Effector CD4-positive, alpha-beta T cell (primary cell): ENCODE results near the gene HRH4.

ENCODE experiments used
- DNase-seq: peaks from one replicate; pipeline ENCODE4 v3.0.0-alpha.2; 2020

Gene HRH4

DNA sequence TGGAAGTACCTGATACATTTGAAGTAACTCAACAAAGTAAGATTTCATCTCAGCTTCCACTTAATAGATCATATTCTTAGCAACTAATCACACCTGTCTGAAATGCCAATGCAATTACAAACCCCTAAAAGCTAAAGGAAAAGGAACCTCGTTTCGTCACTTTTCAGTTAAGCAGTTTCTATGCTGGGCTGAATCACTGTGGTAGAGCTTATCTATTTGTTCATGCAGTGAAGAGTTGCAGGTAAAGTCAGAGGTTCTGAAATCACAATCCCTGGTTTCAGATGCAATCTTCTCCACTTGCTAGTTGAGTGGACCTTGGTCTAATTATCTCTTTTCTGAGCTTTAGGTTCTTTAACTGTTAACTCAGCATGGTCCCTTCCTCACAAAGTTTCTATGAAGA lies 6.3 kb downstream of the HRH4 start:
- DNase-seq = no peak

DNA sequence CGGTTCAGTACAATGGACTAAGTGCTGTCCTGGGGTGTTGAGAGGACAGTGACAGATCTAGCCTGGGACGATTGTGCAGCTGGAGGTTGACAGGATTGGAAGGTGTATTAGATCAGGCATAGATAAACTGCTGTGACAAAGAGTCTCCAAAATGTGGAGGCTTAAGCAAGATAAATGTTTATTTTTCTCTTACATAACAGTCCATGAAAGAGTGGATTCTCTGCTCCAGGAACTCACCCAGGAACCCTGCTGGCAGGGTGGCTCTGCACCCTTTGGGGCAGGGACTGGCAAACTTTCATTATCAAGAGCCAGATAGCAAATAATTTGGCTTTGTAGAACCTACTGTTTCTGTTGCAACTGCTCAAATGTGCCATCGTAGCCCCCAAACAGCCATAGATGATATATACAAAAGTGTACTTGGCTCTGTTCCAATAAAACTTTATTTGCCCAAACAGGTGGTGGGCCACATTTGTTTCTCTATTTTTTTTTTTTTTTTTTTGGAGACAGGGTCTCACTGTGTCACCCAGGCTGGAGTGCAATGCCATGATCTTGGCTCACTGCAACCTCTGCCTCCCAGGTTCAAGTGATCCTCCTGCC lies 9.7 kb downstream of the HRH4 start:
- DNase-seq = no peak

DNA sequence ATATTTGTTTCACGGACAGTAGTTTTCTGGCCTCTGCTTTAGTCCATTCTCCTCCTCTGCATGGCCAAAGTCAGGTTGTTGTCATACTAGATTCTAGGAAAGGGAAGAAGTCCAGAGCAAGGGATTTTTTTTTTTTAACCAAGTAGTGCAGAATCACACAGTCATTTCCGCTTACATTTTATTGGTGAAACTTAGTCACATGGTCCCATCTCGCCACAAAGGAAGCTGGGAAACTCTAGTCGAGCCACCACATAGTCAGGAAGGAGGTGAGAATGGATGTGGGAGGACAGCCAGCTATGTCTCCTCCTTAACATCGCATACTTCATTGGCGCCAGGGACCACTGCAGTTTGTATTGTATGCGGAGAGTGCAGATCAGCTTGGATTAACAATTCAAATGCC lies 10.4 kb downstream of the HRH4 start:
- DNase-seq = no peak

DNA sequence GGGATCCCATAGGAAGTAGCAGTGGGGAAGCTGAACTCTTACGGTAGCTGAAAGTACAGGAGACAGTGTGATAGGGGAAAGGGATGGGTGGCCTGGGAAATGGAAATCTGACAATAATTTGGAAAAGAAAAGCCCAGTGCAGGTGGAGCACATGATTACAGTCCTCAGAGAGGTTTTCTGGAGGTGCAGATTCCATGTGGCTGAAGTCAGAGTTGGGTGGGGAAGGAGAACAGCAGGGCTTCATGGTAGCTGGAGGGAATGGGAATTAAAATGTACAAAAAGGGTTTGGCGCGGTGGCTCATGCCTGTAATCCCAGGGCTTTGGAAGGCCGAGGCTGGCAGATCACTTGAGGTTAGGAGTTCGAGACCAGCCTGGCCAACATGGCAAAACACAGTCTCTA lies 12.2 kb downstream of the HRH4 start:
- DNase-seq = no peak

DNA sequence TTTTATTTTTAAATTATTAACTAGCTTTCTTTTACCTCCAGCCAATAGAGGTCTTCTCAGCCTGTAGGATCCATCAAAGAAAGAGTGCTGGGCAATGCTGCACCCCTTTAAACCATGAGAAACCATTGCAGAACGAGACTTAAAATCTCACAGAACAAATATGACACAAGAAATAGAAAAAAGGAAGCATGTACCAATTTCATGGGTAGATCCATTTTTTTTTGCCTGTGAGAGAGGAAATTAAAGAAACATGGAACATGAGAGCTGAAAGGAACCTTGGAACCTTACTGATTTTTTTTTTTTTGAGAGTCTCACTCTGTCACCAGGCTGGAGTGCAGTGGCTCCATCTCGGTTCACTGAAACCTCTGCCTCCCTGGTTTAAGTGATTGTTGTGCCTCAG lies 14.0 kb downstream of the HRH4 start:
- no peak for DNase-seq

DNA sequence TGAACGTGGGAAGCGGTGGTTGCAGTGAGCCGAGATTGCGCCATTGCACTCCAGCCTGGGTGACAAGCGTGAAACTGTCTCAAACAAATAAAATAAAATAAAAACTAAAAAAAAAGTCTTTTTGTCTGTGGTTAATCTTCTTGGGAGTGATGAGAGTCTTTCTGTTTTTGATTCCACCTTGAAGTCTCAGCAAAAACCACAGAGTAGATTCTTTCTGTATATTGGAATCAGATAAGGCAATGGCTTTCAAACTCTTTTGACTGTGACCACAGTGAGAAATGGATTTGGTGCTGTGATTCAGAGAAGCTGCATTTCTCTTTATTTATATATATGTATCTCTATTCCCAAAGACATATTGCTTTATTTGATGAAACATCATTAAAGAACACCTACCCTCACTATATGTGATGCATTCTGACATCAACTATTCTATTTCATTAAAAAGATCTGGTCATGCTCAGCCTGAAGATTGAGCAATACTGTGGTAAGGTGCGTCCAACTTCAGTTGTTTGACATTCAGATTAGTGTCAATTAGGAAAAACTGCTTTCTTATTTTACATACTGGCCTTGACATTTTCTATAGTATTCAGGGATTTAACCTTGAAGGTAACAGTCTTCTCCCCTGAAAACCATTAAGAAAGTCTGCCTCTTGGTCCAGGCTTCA lies 15.6 kb downstream of the HRH4 start:
- DNase-seq = no peak

DNA sequence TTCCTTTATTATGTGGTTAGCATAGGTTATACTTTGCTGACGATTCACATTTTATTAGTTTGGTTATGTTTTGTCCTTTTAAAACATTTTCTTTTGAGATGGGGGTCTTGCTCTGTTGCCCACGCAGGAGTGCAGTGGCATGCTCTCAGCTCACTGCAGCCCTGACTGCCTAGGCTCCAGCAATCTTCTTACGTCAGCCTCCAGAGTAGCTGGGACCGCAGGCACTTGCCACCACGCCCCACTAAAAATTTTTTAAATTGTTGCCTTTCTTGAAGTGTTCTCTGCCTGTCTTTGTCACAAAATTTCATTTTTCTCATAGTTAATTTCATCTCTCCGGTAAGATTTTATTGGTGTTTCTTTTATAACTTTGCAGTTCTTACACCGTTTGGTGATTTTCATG lies 18.9 kb downstream of the HRH4 start:
- DNase-seq = no peak

DNA sequence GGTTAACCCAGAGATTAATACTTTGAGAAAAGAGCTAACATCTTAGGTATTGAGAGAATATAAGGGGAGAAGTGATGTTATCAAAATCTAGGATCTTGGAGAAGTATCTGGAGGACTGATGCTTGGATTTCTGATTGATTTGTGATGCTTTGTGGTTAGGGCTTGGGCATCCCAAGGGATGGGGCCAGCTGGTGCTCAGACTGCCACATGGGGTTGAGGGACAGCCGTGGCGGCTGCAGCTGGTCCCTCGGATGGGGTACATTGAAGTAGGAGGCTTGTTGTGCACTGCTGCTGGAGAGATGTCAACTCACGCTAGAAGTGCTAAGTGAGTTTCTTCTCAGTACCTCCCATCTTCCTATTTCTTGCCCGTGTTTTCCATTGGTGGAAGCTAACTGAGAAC lies 22.4 kb downstream of the HRH4 start:
- DNase-seq = no peak

DNA sequence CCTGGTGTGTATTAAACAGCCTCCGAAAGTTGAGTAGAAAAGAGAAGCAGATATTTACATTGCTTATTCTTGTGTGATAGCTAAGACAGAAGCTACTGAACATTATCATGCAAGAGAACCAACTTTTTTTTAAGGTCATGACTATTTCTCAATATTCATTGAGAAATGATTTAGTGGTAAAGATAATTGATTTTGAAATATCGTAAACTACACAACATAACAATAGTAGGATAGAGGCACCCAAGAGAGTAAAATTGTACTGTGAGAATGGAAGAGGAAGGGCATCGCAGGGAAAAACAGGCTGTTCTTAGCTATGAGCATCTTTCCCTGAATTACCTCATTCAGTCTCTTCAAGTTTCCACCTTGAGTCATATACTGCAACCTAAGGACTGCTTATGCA lies 25.2 kb downstream of the HRH4 start:
- no peak for DNase-seq

DNA sequence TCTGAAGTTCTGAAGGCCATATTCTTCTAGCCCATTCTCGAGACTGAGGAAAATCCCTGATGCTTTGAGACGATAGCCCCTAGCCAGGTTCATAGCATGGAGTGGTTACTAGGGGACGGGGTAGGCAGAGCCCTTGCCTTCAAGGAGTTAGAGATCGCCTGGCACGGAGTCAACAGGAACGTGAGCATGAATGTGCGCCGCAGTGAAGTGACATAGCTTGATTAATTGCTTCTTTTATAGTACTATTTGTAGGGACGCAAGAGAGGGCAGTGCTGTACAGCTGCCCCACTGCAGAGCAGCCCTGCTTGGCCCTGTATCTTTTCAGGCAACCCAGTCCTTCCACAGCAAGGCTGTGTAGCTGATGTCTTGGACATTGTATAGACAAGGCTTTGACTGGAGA lies 26.2 kb downstream of the HRH4 start:
- DNase-seq = no peak

DNA sequence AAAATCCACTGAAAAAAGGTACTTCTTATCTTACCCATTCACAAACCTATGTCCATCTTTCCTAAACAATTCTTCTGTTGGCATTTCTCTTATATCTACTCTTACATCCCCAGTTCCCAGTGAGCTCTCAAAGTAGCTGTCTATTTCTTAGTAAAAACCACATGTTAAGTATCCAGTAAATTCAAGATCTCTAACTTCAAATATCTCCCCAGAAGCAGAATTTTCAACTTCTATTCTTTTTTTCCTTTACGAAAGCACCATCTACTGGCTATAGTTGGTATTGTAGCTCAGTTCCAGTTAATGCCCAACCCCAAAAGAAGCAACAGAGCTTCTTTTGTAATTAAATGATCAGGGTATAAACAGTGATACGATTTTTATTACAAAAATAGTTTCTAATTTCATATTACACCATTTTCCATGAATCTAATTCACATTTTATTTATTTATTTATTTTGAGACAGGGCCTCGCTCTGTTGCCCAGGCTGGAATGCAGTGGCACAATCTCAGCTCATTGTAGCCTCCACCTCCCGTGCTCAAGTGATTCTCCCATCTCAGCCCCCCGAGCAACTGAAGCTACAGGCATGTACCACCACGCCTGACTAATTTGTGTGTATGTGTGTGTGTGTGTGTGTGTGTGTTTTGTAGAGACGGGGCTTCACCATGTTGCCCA lies 28.5 kb downstream of the HRH4 start:
- no peak for DNase-seq

DNA sequence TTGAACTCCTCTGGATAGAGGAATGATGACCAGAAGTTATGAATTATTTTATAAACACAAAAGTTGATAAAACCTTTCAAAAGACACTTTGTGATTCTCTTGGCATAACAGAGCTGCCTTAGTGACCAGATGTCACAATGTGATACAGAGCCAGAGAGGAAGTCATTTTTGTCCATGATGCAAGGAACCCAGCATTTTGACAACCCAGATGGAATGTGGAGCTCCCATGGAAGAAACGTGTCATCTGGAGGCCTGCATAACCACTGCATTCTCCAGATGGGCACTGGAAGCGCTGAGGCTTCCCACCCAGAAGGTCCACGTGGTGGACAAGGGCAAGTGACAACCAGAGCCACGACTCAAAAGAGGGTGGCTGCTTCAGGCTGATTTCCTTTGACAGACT lies 30.1 kb downstream of the HRH4 start:
- DNase-seq = no peak

DNA sequence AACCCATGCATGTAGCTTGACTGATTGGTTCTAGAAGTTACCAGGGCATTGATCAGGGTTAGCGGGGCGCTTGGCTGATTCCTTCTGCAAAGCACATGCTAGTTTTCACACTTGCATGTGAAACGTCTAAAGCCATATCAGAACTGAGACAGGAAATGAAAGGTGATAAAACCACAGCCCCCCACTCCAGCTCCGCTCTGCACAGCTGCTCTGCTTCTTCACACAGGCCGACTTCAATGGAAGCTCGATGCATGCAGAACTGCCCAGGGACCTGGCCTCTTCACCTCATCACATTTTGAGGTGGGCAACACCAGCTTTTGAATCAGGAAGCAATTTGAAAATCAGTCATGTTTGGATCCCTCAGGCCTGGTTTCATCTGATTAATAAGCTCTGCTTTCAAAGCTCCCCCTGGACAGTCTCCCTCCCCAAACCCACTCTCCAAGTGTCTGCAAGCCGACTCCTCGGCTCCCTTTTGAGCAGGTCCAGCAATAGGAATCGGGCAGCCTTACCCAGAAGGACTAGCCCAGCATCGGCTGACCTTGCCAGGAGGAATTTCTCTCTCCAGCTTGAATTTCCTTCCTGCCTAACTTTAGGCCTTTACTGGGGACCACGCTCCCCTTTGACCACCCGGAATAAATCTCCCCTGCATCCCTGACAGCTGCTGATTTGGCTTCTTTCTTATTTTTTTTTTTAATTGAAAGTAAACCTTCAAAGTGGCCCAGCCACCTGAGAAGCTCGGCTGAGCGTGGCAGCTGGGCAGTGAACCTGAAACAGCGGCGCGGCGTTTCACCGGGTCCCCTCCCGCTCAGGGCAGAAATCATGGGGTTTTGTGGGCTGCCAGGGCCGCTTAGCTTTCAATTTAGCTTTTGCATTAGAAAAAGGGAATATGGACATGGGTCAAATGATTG lies 31.7 kb downstream of the HRH4 start:
- DNase-seq = no peak

DNA sequence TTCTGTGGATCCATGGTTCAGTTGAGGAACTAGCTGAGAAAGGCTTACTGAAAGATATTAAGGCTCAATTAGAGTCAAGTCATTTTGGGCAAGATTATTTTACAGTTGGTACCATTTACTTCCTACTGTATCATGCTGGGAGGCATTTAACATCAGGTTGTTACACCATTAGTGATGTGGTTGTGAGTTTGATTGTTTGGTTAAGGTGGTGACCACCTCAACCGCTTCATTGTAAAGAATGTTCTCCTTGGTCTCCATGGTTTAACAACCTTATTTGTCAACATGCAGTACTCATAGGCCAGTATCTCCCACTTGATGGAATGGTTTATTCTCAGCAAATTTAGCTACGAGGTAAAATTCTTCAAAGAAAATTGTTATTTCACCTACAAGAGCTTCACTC lies 34.1 kb downstream of the HRH4 start:
- no peak for DNase-seq

DNA sequence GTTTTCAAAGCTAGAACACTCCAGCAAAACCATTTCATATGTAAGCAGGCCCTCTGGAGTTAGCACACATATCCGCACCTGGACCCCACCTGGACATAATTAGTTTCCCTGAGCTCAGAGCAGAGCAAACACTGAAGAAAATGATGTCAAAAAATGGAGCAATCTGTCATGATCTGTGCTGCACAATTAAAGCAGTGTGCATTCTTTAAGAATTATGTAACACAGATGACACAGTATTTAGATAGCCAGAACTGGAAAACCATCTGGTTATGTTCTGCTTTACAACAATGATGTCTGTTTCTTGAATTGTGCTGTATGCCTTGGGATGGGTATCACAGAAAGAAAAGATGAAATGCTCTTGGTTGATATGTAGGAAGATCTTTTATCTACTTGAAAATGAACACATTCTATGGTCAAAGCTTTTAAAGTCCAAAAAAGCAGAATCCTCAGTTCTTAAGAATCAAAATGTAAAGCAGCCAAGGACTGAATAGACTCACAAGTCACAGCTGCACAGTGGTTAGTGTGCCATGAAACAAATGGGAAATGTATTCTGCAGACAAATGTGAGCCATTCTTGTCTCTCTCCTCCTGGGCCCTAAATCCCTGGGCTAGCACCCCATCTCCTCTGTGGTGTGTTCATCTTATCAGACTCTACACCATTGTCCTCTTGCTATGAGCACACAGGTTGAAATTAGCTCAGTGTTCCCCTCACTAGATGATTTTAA lies 36.8 kb downstream of the HRH4 start:
- no peak for DNase-seq

DNA sequence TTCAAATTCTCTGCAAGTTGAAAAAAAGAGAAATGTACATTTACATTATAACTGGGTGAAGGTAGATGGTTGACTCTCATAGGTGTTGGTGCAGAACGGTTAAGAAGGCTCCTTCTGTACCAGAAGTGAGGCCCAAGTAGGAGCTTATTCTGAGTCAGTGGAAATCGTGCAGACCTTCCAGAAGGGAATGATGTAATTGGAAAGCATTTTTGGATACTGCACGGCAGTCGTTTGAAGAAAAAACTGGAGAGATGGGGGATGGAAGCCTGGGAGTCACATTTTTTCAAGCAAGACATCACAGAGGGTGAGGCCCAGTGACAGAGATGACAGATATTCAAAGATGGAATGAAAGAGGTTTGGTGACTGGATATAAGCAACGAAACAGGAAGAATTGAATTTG lies 39.4 kb downstream of the HRH4 start:
- DNase-seq = no peak

DNA sequence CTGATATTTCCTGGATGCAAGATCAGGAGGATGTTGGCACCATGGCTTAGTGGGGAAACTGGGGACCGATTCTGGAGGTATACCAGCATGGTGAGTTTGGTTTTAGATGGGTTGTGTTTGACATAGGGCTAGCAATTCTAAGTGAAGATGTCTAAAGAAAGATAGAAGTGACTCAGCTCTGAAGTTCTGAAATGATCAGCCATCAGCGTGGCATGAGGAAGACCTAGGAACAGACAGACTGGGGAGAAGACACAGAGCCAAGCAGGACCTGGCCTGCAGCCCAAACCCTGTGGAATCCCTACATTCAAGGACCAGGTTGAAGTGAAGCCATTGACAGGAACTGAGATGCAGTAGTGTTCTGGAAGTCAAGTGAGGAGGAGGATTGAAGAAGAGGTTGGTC lies 39.8 kb downstream of the HRH4 start:
- DNase-seq = no peak

DNA sequence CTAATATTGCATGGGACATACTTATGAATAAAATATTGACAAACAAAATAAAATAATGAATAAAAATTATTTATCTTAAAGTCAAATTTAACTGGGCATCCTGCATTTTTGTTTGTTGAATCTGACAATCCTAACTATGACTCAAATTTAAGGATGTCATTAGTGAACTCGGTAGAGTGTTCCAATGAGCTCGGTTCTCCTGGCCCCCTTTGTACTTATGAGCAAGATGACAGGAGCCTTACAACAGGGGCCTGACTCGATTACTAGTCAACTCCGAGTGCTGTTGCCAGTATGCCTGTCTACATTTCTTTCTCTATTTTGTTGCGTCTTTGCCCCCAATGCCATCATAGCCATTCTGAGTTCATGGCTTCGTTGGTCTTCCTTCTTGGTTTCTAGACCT lies 40.3 kb downstream of the HRH4 start:
- DNase-seq = no peak

DNA sequence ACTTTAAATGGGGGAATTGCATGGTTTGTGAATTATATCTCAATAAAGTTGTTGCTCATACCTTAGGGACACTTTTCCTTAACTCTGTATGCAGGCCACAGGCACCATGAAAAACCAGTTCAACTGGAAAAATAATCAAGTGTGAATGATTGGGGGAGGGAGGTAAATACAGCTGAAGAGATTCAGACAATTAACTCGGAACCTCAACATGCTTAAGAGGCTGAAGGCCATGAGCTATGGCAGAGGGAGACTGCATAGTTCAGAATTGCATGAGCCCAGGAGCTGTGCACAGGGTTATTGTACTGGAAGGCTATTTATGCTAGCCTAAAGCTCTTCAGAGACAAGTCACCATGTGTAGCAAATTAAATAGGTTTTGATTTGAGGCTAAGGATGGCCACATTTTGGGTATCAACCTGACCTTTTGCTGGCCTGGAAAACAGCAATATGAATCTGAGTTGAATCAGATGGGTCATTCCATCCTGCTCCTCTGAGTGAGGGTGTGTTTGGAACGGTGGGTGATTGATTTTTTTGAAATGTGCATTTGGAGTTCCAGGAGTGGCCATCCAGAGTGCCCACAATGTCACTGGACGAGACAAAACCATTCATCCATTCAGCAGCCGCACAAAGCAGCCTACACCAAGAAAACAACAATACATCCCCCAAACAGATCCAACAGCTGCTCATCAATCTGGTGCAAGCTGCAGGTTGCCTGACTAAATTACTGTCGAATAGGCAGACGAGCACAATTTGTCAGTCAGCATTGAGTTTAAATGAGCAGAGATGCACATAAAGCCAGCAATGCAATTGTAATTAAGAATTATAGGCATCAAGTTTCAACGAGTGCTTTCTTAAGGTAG lies 42.5 kb downstream of the HRH4 start:
- no peak for DNase-seq

DNA sequence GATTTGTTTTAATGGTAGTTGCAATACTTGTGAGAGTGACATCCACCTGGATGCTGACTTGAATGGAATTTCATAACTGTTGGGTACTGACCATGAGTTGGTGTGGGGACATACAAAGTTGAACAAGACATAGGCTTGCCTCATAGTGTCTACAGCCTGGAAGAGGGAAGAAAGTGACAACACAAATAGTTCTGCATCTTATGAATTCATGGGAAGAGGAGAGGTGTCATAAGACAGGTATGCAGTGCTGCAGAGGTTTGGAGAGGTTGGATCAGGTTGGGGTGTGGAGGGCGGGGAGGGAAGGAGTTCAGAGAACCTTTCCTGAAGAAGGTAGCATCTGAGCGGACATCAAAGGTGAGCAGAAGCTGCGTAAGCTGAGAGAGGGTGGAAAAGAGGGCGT lies 44.0 kb downstream of the HRH4 start:
- DNase-seq = no peak

DNA sequence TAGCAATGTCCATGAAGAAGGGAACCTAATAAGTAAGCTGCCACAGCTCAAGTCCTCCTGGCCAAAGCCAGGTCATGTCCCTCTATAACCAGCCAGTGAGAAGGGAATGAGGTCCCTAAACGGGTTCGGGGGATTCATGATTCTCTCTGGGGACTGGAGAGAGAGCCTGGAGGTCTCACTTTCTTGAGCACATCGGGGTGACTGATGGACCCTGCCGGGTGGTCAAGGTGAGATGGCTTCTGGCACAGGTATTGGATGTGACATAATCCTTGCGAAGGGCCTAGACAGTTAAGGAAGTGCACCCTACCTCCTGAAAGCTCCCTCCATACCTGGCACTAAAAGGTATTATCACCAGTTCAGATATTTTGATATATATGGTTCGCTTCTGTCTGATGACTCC lies 45.7 kb downstream of the HRH4 start:
- DNase-seq = no peak

DNA sequence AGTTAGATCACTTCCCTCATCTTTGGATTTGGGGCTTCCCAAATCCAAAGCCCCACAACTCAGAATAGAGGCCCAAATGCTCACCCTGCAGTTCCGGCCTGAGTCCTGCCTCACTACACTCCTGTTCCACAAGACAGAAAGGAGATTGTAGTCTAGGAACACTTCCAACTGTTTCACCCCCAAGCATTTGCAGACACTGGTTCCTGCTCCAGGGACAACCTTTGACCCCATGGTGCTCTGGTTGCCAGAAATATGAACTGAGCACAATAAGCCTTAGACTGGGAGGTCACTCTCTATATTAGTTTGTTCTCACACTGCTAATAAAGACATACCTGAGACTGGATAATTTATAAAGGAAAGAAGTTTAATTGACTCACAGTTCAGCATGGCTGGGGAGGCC lies 49.0 kb downstream of the HRH4 start:
- DNase-seq = no peak
